HEK293 (cell line): ENCODE data around the gene DNAJB8.

Source experiments
- CTCF ChIA-PET: fragments of 350-600 bp; formaldehyde crosslinking; extraction: SDS; loops from one replicate; lab custom pipeline; 2021; ENCODE audit warnings: antibody characterized with exemption; lab: Yijun Ruan, JAX
- POLR2A ChIA-PET: fragments of 300-600 bp; formaldehyde crosslinking; extraction: SDS; loops from one replicate; lab custom pipeline; 2020; ENCODE audit warnings: antibody characterized with exemption, inconsistent platforms; lab: Yijun Ruan, JAX
- H3K27ac ChIP-seq: fragments of 200-500 bp; sonication (Bioruptor generic); 2 replicates; pipeline ENCODE4 v1.5.1; 2014; ENCODE audit warnings: low read depth, low read length, control low read depth, inconsistent platforms; ENCODE audit errors: extremely low read depth
- H3K36me3 ChIP-seq, 2 experiments: fragments of 200-500 bp in 1 of 2; sonication (Bioruptor generic) in 1 of 2; 1 replicate in 1 of 2; 2 replicates in 1 of 2; pipeline ENCODE4 v1.5.1; 2014 to 2017; ENCODE audit warnings: inconsistent platforms in 2 of 2, low read length in 2 of 2; ENCODE audit not compliant: control insufficient read depth in 2 of 2, insufficient read depth in 1 of 2
- H3K4me1 ChIP-seq: fragments of 200-500 bp; sonication (Bioruptor generic); 2 replicates; pipeline ENCODE4 v1.5.1; 2014; ENCODE audit warnings: mild to moderate bottlenecking, low read length, inconsistent platforms; ENCODE audit not compliant: control insufficient read depth, insufficient read depth
- H3K4me3 ChIP-seq: 2 replicates; pipeline ENCODE4 v1.5.1; 2011; ENCODE audit warnings: low read depth, mild to moderate bottlenecking, control low read depth, low read length, moderate library complexity
- H3K9me3 ChIP-seq: fragments of 200-500 bp; sonication (Bioruptor generic); 2 replicates; pipeline ENCODE4 v1.5.1; 2014; ENCODE audit warnings: low read depth, low read length, inconsistent platforms; ENCODE audit not compliant: control insufficient read depth, insufficient read depth
- BCL11A ChIP-seq: fragments of 450-650 bp; formaldehyde crosslinking; IDR thresholded peaks from 2 replicates; pipeline ENCODE4 v1.5.1; 2016; ENCODE audit warnings: low read depth, missing biosample characterization, missing genetic modification characterization
- GFI1B ChIP-seq: fragments of 450-650 bp; formaldehyde crosslinking; IDR thresholded peaks from 2 replicates; pipeline ENCODE4 v1.5.1; 2016; ENCODE audit warnings: missing biosample characterization, missing genetic modification characterization
- ZBTB17 ChIP-seq: fragments of 450-650 bp; formaldehyde crosslinking; IDR thresholded peaks from 2 replicates; pipeline ENCODE4 v1.5.1; 2016; ENCODE audit warnings: missing biosample characterization, missing genetic modification characterization
- ZFP69B ChIP-seq: fragments of 450-650 bp; formaldehyde crosslinking; IDR thresholded peaks from 2 replicates; pipeline ENCODE4 v1.5.1; 2016; ENCODE audit warnings: missing biosample characterization, missing genetic modification characterization
- ZNF121 ChIP-seq: fragments of 450-650 bp; formaldehyde crosslinking; IDR thresholded peaks from 2 replicates; pipeline ENCODE4 v1.5.1; 2016; ENCODE audit warnings: missing biosample characterization, missing genetic modification characterization
- ZNF174 ChIP-seq: fragments of 450-650 bp; formaldehyde crosslinking; IDR thresholded peaks from 2 replicates; pipeline ENCODE4 v1.5.0; 2017; ENCODE audit warnings: missing biosample characterization, mild to moderate bottlenecking, missing genetic modification characterization
- ZNF211 ChIP-seq: fragments of 450-650 bp; formaldehyde crosslinking; IDR thresholded peaks from 2 replicates; pipeline ENCODE4 v1.5.1; 2016; ENCODE audit warnings: low read depth, missing biosample characterization, missing genetic modification characterization
- ZNF529 ChIP-seq: fragments of 450-650 bp; formaldehyde crosslinking; IDR thresholded peaks from 2 replicates; pipeline ENCODE4 v1.5.1; 2017; ENCODE audit warnings: missing genetic modification characterization, missing biosample characterization; ENCODE audit not compliant: insufficient replicate concordance
- ZNF629 ChIP-seq: fragments of 450-650 bp; formaldehyde crosslinking; IDR thresholded peaks from 2 replicates; pipeline ENCODE4 v1.5.1; 2017; ENCODE audit warnings: missing biosample characterization, missing genetic modification characterization
- TF ChIP-seq, protein P1 (sequence below): fragments of 450-650 bp; formaldehyde crosslinking; IDR thresholded peaks from 2 replicates; pipeline ENCODE4 v1.5.1; 2016; ENCODE audit warnings: missing biosample characterization, missing genetic modification characterization

The DNAJB8 gene

DNA sequence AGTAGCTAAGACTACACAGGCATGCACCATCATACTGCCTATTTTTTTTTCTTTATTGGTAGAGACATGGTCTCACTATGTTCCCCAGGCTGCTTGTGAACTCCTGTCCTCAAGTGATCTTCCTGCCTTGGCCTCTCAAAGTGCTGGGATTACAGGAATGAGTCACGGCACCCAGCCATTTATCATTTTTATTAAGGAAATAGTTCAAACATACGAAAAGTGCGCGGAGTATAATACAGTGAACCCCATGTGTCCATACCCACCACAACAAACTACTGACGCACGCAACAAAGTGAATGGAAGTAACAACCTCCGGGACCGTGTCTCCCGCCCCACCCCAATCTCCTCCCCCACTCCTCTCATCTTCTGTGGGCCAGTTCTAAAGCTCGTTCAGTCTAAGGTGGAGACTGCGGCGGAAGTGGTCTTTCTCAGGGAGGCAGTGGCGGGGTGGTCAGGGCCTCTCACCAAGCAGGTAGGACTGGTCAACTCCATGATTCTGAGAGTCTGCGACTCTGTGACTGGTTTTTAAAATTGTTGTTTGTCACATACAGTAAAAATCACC lies 42.1 kb downstream of the DNAJB8 start (continued):
- TF ChIP-seq, protein P1, sequence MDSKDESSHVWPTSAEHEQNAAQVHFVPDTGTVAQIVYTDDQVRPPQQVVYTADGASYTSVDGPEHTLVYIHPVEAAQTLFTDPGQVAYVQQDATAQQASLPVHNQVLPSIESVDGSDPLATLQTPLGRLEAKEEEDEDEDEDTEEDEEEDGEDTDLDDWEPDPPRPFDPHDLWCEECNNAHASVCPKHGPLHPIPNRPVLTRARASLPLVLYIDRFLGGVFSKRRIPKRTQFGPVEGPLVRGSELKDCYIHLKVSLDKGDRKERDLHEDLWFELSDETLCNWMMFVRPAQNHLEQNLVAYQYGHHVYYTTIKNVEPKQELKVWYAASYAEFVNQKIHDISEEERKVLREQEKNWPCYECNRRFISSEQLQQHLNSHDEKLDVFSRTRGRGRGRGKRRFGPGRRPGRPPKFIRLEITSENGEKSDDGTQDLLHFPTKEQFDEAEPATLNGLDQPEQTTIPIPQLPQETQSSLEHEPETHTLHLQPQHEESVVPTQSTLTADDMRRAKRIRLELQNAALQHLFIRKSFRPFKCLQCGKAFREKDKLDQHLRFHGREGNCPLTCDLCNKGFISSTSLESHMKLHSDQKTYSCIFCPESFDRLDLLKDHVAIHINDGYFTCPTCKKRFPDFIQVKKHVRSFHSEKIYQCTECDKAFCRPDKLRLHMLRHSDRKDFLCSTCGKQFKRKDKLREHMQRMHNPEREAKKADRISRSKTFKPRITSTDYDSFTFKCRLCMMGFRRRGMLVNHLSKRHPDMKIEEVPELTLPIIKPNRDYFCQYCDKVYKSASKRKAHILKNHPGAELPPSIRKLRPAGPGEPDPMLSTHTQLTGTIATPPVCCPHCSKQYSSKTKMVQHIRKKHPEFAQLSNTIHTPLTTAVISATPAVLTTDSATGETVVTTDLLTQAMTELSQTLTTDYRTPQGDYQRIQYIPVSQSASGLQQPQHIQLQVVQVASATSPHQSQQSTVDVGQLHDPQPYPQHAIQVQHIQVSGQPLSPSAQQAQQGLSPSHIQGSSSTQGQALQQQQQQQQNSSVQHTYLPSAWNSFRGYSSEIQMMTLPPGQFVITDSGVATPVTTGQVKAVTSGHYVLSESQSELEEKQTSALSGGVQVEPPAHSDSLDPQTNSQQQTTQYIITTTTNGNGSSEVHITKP (tag by site-specific recombination) = peak; percentile 61
- TF ChIP-seq ZNF211 (no peak), GFI1B (tag by site-specific recombination) (peak; percentile 32; the same call in 1 of the 2 replicates), ZFP69B (tag by site-specific recombination) (peak; percentile 25; the same call in 1 of the 2 replicates), BCL11A (tag by site-specific recombination) (peak; percentile 45; the same call in 1 of the 2 replicates)

DNA sequence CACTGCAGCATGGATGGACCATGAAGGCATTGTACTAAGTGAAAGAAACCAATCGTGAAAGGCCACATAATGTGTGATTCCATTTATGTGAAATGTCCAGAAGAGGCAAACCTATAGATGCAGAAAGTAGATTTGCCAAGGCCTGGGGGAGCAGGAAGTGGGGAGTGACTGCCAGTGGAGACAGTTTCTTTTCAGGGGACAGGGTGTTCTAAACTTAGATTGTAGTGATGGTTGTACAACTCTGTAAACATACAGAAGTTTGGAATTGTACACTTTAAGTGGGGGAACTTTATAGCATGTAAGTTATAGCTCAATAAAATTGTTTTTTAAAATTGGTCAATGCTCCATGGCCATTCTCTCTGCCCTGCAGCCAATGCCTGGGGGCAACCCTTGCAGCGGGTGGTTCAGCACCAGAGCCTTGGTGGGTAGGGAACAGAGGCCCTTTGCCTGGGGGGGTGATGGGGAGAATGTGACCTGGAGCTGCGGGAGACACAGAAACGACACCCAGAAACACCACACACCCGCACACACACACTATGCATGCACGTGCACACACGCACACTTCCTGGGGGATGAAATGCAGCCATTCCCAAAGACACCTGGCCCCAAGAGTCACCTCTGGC lies 43.1 kb downstream of the DNAJB8 start:
- no peaks in the 10 kb centered on the region for H3K4me1 ChIP-seq
- no peak overlapping the region for H3K27ac ChIP-seq
- H3K9me3 ChIP-seq = no peaks in the 10 kb centered on the region
- CTCF ChIA-PET = interaction anchor here (1.0 kb wide), 1 partner anchor 20 kb away, joined by 3 read pairs; no protein-coding TSS in a partner anchor
- no peak overlapping the region for H3K4me3 ChIP-seq
- no peaks in the 10 kb centered on the region for H3K36me3 ChIP-seq
- TF ChIP-seq ZNF629 (no peak), ZNF121 (tag by site-specific recombination) (no peak), ZBTB17 (tag by site-specific recombination) (peak; percentile 10; the same call in 1 of the 2 replicates)
- TF ChIP-seq, protein P1 (tag by site-specific recombination) = 0 out of 2 replicates have a peak, but pooled peaks have one; percentile 16
- POLR2A ChIA-PET = no interaction called here

DNA sequence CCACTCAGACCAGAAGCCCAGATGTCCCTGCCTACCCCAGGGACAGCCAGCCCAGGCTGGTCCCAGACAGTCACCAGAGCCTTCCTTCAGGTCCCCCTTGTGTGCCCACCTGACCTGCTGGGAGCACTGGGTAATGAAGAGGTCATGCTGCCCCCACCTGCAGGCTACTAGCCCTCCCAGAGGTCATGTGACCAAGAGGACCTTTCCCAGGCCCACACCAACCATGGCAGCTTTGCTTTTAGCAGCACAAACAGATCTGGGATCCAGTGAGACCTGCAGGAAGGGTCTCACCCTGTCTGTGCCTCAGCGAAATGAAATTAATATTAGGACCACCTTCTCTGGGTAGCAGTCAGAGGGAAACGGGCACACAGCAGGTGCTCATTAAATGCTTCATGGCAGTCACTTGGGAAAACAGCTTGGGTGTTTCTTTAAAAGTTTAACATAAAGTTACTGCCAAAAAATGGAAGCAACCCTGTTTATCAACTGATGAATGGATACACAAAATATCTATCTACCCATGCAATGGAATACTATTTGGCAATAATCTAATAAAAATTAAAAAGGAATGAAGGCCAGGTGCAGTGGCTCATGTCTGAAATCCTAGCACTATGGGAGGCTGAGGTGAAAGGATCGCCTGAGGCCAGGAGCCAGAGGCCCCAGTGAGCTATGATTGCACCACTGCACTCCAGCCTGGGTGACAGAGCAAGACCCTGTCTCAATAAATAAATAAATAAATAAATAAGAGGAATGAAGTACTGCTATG lies 43.7 kb downstream of the DNAJB8 start:
- ChIA-PET CTCF (interaction anchor here (1.0 kb wide), 1 partner anchor 21 kb away, joined by 3 read pairs; no protein-coding TSS in a partner anchor), POLR2A (no interaction called here)
- TF ChIP-seq ZNF529 (no peak), ZNF174 (no peak)
- no peaks in the 10 kb centered on the region for H3K4me1 ChIP-seq
- H3K27ac ChIP-seq = no peak overlapping the region
- H3K9me3 ChIP-seq = no peaks in the 10 kb centered on the region
- no peaks in the 10 kb centered on the region for H3K36me3 ChIP-seq
- no peak overlapping the region for H3K4me3 ChIP-seq
